ENCODE results near the gene SMG6. TPM values are rescaled to one million over a fixed set of nuclear protein-coding genes. Genes with fewer than 3 reads are reported as not detected.
A peak's percentile ranks its signal among the peaks of the same experiment; 100 is the strongest.
"Not testable (repeated sequence)": the region's sequence is repeated elsewhere in the genome, so short reads cannot be mapped to it uniquely, and the experiment has no call there.

Gene SMG6
- total RNA-seq, 1 donor from 2014 or later = 38.1 TPM

DNA sequence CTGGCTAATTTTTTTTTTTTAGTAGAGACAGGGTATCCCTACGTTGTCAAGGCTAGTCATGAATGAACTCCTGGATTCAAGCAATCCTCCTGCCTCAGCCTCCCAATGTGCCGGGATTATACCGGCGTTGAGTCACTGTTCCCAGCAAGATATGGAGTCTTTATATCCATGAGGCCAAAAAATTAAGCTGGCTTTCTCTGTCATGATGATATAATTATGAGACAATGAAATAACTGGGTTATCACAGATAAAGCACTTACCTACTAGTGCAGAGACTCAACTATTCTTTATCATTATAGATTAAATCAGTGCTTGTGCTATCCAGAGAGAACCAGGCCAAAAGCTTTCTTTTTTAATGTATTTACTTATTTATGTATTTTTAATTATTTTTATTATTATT lies 36.2 kb downstream of the SMG6 start:
- Mint-ChIP-seq H3K9me3 (ENCODE audit: unreplicated experiment) (no peaks in the 10 kb centered on the region), H3K27me3 (ENCODE audit: unreplicated experiment) (peaks cover 3% of the 10 kb centered on the region), H3K36me3 (ENCODE audit: low read depth, unreplicated experiment) (peaks cover 11% of the 10 kb centered on the region), H3K4me1 (ENCODE audit: unreplicated experiment) (peaks cover 6% of the 10 kb centered on the region), H3K27ac (ENCODE audit: unreplicated experiment) (no peak overlapping the region), H3K4me3 (ENCODE audit: unreplicated experiment) (no peak overlapping the region)
- TF ChIP-seq, protein P1, sequence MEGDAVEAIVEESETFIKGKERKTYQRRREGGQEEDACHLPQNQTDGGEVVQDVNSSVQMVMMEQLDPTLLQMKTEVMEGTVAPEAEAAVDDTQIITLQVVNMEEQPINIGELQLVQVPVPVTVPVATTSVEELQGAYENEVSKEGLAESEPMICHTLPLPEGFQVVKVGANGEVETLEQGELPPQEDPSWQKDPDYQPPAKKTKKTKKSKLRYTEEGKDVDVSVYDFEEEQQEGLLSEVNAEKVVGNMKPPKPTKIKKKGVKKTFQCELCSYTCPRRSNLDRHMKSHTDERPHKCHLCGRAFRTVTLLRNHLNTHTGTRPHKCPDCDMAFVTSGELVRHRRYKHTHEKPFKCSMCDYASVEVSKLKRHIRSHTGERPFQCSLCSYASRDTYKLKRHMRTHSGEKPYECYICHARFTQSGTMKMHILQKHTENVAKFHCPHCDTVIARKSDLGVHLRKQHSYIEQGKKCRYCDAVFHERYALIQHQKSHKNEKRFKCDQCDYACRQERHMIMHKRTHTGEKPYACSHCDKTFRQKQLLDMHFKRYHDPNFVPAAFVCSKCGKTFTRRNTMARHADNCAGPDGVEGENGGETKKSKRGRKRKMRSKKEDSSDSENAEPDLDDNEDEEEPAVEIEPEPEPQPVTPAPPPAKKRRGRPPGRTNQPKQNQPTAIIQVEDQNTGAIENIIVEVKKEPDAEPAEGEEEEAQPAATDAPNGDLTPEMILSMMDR (IDR thresholded peaks at IDR 0.05; ENCODE audit: unreplicated experiment) = no peak
- DNase-seq (ENCODE audit: low spot score) = no peak

DNA sequence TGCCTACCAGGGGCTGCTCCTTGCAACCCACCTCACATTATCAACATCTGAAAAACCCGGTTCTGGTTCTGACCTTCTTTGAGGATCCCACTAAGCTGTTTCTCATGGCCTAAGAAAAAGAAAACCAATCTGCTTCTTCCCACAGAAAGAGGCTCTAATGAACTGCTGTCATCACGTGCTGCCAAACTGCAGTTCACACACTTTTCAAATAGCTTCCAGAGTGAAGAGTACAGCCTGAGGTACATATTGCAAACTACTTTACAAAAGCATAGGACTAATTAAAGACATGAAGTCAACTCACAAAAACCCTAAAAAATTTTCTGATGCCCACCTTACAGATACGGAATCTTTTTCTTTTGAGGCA lies 36.7 kb downstream of the SMG6 start:
- H3K27me3 Mint-ChIP-seq (ENCODE audit: unreplicated experiment) = peaks cover 3% of the 10 kb centered on the region
- H3K36me3 Mint-ChIP-seq (ENCODE audit: low read depth, unreplicated experiment) = peaks cover 7% of the 10 kb centered on the region
- no peak overlapping the region for H3K4me3 Mint-ChIP-seq (ENCODE audit: unreplicated experiment)
- DNase-seq (ENCODE audit: low spot score) = no peak
- no peaks in the 10 kb centered on the region for H3K9me3 Mint-ChIP-seq (ENCODE audit: unreplicated experiment)
- H3K27ac Mint-ChIP-seq (ENCODE audit: unreplicated experiment) = no peak overlapping the region
- peaks cover 6% of the 10 kb centered on the region for H3K4me1 Mint-ChIP-seq (ENCODE audit: unreplicated experiment)
- TF ChIP-seq, protein P1 (IDR thresholded peaks at IDR 0.05; ENCODE audit: unreplicated experiment) = no peak

DNA sequence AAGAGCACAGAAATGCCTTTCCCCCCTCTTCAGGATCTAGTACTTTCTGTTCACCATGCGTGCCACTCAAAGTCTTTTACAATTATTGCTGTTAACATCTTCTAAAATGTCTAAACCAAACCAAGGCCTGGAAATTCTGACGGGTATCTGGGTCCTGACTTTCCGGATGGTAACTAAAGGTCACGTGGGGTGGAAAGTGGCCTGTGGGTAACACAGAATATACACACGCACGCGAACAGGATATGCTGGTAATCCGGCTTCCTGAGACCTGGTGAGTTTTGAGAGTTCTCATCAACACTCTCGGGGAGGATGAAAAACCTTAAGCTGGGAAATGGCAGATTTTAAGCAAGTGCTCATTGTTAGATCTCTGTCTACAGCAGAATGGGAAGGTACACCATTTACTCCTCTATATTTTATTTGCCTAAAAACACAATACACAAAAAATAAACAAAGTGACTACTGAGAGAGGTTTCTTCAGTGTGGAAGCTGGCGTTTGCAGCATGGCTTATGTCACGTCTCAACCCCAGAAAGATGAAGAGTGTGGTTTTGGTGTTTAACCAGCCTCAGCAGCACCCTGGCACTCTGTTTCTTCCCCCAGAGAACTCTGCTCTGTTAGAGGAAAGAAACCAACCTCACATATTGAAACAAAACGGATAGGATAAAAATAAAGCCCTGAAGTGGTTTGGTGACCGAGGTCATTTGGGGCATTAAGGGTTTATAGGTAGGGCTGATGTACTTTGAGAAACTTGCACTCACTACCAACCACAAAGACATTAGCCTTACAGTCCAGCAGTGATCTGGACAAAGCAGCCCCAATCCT lies 37.3 kb downstream of the SMG6 start:
- Mint-ChIP-seq H3K4me3 (ENCODE audit: unreplicated experiment) (no peak overlapping the region), H3K27ac (ENCODE audit: unreplicated experiment) (peak overlapping the region; percentile 26), H3K36me3 (ENCODE audit: low read depth, unreplicated experiment) (peaks cover 7% of the 10 kb centered on the region)

DNA sequence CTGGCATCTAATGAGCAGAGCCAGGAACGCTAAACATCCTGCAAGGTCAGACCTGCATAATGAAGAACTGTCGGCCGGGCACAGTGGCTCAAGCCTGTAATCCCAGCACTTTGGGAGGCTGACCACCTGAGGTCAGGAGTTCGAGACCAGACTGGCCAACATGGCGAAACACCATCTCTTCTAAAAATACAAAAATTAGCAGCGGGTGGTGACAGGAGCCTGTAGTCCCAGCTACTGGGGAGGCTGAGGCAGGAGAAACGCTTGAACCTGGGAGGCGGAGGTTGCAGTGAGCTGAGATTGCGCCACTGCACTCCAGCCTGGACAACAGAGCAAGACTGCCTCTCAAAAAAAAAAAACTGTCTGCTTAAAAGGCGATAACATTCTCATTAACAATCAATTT lies 38.4 kb downstream of the SMG6 start:
- not testable (repeated sequence) for H3K4me1 Mint-ChIP-seq (ENCODE audit: unreplicated experiment); H3K4me3 Mint-ChIP-seq (ENCODE audit: unreplicated experiment); DNase-seq (ENCODE audit: low spot score); H3K9me3 Mint-ChIP-seq (ENCODE audit: unreplicated experiment); H3K36me3 Mint-ChIP-seq (ENCODE audit: low read depth, unreplicated experiment); H3K27ac Mint-ChIP-seq (ENCODE audit: unreplicated experiment); H3K27me3 Mint-ChIP-seq (ENCODE audit: unreplicated experiment)

More for the DNA sequence above, 37.3 kb downstream of the SMG6 start:
- TF ChIP-seq, protein P1 (IDR thresholded peaks at IDR 0.05; ENCODE audit: unreplicated experiment) = no peak
- no peak for DNase-seq (ENCODE audit: low spot score)
- H3K27me3 Mint-ChIP-seq (ENCODE audit: unreplicated experiment) = peaks cover 3% of the 10 kb centered on the region
- H3K4me1 Mint-ChIP-seq (ENCODE audit: unreplicated experiment) = peaks cover 6% of the 10 kb centered on the region
- H3K9me3 Mint-ChIP-seq (ENCODE audit: unreplicated experiment) = no peaks in the 10 kb centered on the region

DNA sequence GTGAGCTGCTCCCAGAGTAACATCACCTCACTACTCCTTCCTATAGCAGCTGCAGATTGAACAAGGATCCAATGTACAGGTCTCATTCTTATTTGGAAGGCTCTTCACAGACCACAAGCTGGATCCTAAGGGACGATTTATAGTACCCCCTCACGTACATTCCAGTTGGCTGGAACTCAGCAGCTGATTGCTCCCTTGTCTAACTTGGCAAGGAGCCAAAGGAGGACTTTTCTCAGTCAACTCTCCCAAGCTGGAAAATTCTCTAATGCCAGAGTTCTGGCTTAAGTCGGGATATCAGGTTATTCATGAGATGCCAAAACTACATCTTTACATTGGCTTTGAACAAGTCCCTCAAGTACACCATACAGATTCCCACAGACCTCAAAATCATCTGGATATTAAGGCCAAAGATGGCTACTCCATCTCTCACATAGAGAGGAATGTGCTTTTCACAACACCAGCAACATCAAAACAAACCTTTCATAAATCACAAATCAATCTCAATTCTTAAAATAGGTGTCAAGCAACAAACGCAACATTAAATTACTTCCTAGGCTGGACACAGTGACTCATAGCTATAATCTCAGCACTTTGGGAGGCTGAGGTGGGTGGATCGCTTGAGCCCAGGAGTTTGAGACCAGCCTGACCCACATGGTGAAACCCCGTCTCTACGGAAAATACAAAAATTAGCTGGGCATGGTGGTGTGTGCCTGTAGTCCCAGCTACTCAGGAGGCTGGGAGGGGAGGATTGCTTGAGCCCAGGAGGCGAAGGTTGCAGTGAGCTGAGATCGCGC lies 39.3 kb downstream of the SMG6 start:
- H3K9me3 Mint-ChIP-seq (ENCODE audit: unreplicated experiment) = no peaks in the 10 kb centered on the region
- H3K27ac Mint-ChIP-seq (ENCODE audit: unreplicated experiment) = no peak overlapping the region
- H3K4me1 Mint-ChIP-seq (ENCODE audit: unreplicated experiment) = peaks cover 6% of the 10 kb centered on the region
- TF ChIP-seq, protein P1 (IDR thresholded peaks at IDR 0.05; ENCODE audit: unreplicated experiment) = no peak
- no peak for DNase-seq (ENCODE audit: low spot score)
- H3K4me3 Mint-ChIP-seq (ENCODE audit: unreplicated experiment) = no peak overlapping the region
- H3K27me3 Mint-ChIP-seq (ENCODE audit: unreplicated experiment) = peaks cover 3% of the 10 kb centered on the region
- peaks cover 3% of the 10 kb centered on the region for H3K36me3 Mint-ChIP-seq (ENCODE audit: low read depth, unreplicated experiment)

Data from endothelial cell (in vitro differentiated cells).